ENCODE results near the gene KCNK13. TPM values are rescaled to one million over a fixed set of nuclear protein-coding genes. Genes with fewer than 3 reads are reported as not detected.

The KCNK13 gene
- total RNA-seq, 3 donors from 2014 or later = 0.16 to 0.66 (median 0.59) TPM

GRCh38 chr14:90161129-90161528 is 99.3 kb downstream of the KCNK13 start:
- no peak overlapping the region for H3K27ac ChIP-seq
- H3K27me3 ChIP-seq = no peaks in the 10 kb centered on the region
- no peak overlapping the region for H3K4me3 ChIP-seq
- H3K36me3 ChIP-seq = no peaks in the 10 kb centered on the region
- no peaks in the 10 kb centered on the region for H3K4me1 ChIP-seq
- no peak for DNase-seq (ENCODE audit: low spot score in 2 of 2)
- intact Hi-C loops (cut with DNase I; ENCODE audit: low total_unique reads) = no loop called here
- TF ChIP-seq CTCF (IDR thresholded peaks at IDR 0.05) (no peak), POLR2A (IDR thresholded peaks at IDR 0.05) (no peak), POLR2AphosphoS5 (IDR thresholded peaks at IDR 0.05) (no peak)
- H3K9me3 ChIP-seq = no peaks in the 10 kb centered on the region

GRCh38 chr14:90168425-90169105 is 106.8 kb downstream of the KCNK13 start:
- TF ChIP-seq POLR2A (IDR thresholded peaks at IDR 0.05) = no peak
- no peak for TF ChIP-seq POLR2AphosphoS5 (IDR thresholded peaks at IDR 0.05)
- TF ChIP-seq CTCF (IDR thresholded peaks at IDR 0.05) = no peak
- intact Hi-C loops (cut with DNase I; ENCODE audit: low total_unique reads) = no loop called here
- no peaks in the 10 kb centered on the region for H3K27me3 ChIP-seq
- H3K4me3 ChIP-seq = no peak overlapping the region
- H3K9me3 ChIP-seq = no peaks in the 10 kb centered on the region
- H3K4me1 ChIP-seq = no peaks in the 10 kb centered on the region
- H3K36me3 ChIP-seq = no peaks in the 10 kb centered on the region
- DNase-seq (ENCODE audit: low spot score in 2 of 2) = no peak
- no peak overlapping the region for H3K27ac ChIP-seq

- Histone ChIP-seq H3K4me1 (no peaks in the 10 kb centered on the region), H3K4me3 (no peak overlapping the region), H3K27me3 (no peaks in the 10 kb centered on the region), H3K36me3 (no peaks in the 10 kb centered on the region), H3K9me3 (no peaks in the 10 kb centered on the region), H3K27ac (no peak overlapping the region)
- TF ChIP-seq POLR2AphosphoS5 (IDR thresholded peaks at IDR 0.05) = no peak
- no peak for TF ChIP-seq POLR2A (IDR thresholded peaks at IDR 0.05)
- no peak for TF ChIP-seq CTCF (IDR thresholded peaks at IDR 0.05)
- no peak for DNase-seq (ENCODE audit: low spot score in 2 of 2)
- intact Hi-C loops (cut with DNase I; ENCODE audit: low total_unique reads) = no loop called here
Measured at GRCh38 chr14:90175631-90176030, 113.8 kb downstream of the KCNK13 start.

DNA sequence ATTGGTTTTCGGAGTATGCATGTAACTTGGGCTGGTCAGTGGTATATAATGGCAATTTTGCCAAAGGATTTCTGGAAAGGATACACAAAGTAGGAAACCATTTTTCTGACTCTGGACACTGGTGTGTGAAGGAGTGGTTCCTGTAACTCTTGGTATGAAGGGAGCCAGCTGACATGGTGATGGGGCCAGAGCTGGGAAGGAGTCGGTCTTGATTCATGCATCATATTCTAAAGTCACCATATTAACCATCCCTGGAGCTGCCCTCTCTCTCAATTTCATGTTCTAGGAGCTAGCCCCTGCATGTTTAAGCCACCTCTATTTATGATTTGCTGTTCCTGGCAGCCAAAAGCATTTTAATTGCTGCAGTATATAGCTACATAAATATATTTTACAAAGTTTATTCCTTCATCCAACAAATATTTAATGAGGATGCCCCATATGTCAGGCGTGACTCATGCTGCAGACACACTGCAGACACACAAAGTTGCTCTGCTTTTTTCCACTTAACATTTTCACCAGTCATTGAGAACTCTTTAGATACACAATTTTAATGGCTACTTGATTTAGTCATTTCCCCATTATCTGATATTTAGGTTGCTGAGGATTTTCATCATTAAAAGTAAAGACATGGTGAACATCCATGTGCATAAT is 115.9 kb downstream of the KCNK13 start:
- Histone ChIP-seq H3K4me1 (no peaks in the 10 kb centered on the region), H3K9me3 (no peaks in the 10 kb centered on the region), H3K4me3 (no peak overlapping the region), H3K27ac (no peak overlapping the region), H3K27me3 (no peaks in the 10 kb centered on the region), H3K36me3 (no peaks in the 10 kb centered on the region)
- intact Hi-C loops (cut with DNase I; ENCODE audit: low total_unique reads) = no loop called here
- TF ChIP-seq CTCF (IDR thresholded peaks at IDR 0.05) (no peak), POLR2A (IDR thresholded peaks at IDR 0.05) (no peak), POLR2AphosphoS5 (IDR thresholded peaks at IDR 0.05) (no peak)
- no peak for DNase-seq (ENCODE audit: low spot score in 2 of 2)

DNA sequence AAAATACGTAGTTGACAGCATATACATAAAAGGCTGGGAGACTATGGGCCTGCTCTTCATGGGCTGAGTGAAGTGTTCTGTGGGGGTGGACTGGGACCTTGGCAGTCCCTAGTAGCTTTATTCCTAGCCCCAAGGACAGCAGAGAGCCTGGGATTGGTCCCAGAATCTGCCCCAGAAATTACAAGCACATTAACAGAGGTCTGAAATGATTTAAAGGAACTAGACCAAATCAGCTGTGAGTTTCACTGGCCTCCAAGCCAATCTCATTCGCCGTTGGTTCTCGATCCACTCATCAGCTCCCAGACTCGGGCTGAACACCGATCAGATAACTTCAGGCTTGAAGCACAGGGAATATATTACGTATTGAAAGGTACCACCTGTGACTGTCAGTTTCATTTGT is 117.6 kb downstream of the KCNK13 start:
- H3K27ac ChIP-seq = no peak overlapping the region
- no peaks in the 10 kb centered on the region for H3K27me3 ChIP-seq
- TF ChIP-seq POLR2AphosphoS5 (IDR thresholded peaks at IDR 0.05) (no peak), CTCF (IDR thresholded peaks at IDR 0.05) (no peak), POLR2A (IDR thresholded peaks at IDR 0.05) (no peak)
- H3K4me1 ChIP-seq = no peaks in the 10 kb centered on the region
- H3K9me3 ChIP-seq = no peaks in the 10 kb centered on the region
- intact Hi-C loops (cut with DNase I; ENCODE audit: low total_unique reads) = no loop called here
- H3K4me3 ChIP-seq = no peak overlapping the region
- DNase-seq (ENCODE audit: low spot score in 2 of 2) = no peak
- H3K36me3 ChIP-seq = no peaks in the 10 kb centered on the region

Measured in breast epithelium (tissue), 4 donors.